GM12891 (cell line): ENCODE results near the gene MEGF6.

Experiments
- POLR2A ChIP-seq: IDR thresholded peaks from 2 replicates; pipeline ENCODE4 v1.6.1; 2011; ENCODE audit warnings: low read depth, low read length, control low read depth
- POLR2AphosphoS5 ChIP-seq: IDR thresholded peaks from 2 replicates; pipeline ENCODE4 v1.6.1; 2011; ENCODE audit warnings: low read depth, low read length, control low read depth
- SPI1 ChIP-seq: IDR thresholded peaks from 2 replicates; pipeline ENCODE4 v1.6.1; 2011; ENCODE audit warnings: low read depth, low read length, control low read depth
- TAF1 ChIP-seq: IDR thresholded peaks from 2 replicates; pipeline ENCODE4 v1.6.1; 2011; ENCODE audit warnings: low read depth, low read length, control low read depth

- TF ChIP-seq POLR2A (no peak), POLR2AphosphoS5 (no peak), SPI1 (no peak), TAF1 (no peak)
Observed at GRCh38 chr1:3634059-3634800, 22.9 kb upstream of the MEGF6 start.
